Gastrocnemius medialis (tissue), 4 donors: ENCODE data around the gene SYNC. TPM values are rescaled to one million over a fixed set of nuclear protein-coding genes. Genes with fewer than 3 reads are reported as not detected.

Experiments
- ATAC-seq, 2 donors: fragments of 150-250 bp; one replicate each; pipeline ENCODE4 v1.9.1; 2016
- DNase-seq, 2 donors: peaks; one replicate each; pipeline ENCODE4 v3.0.0-alpha.2; 2019
- H3K27ac ChIP-seq, 4 donors: fragments of 200-600 bp; sonication (generic); 1 replicate in 1 of 4; 2 replicates in 3 of 4; pipeline ENCODE4 v1.5.1; 2016 to 2018; ENCODE audit warnings: mild to moderate bottlenecking in 2 of 4, moderate library complexity in 1 of 4
- H3K27me3 ChIP-seq, 3 donors: fragments of 200-600 bp; sonication (generic) in 2 of 3; 1 replicate in 1 of 3; 2 replicates in 2 of 3; pipeline versions ENCODE4 v1.5.1 to v1.6.0; 2016 to 2019; ENCODE audit warnings: mild to moderate bottlenecking in 1 of 3, moderate library complexity in 1 of 3
- H3K36me3 ChIP-seq, 2 donors: fragments of 200-600 bp; sonication (generic) in 1 of 2; one replicate each; pipeline ENCODE4 v1.5.1; 2017 to 2018
- H3K4me1 ChIP-seq, 2 donors: fragments of 200-600 bp; sonication (generic) in 1 of 2; one replicate each; pipeline ENCODE4 v1.5.1; 2016 to 2017; ENCODE audit warnings: mild to moderate bottlenecking in 2 of 2
- H3K4me3 ChIP-seq, 4 donors: fragments of 200-600 bp; sonication (generic) in 3 of 4; 1 replicate in 1 of 4; 2 replicates in 3 of 4; pipeline ENCODE4 v1.5.1; 2016 to 2019; ENCODE audit warnings: mild to moderate bottlenecking in 2 of 4
- H3K9me3 ChIP-seq, 3 donors: fragments of 200-600 bp; sonication (generic) in 2 of 3; 1 replicate in 1 of 3; 2 replicates in 2 of 3; pipeline ENCODE4 v1.5.1; 2016 to 2019
- POLR2A ChIP-seq, 2 donors: fragments of 450-650 bp; IDR thresholded peaks; one replicate each; pipeline ENCODE4 v1.6.1; 2017; ENCODE audit warnings: antibody characterized with exemption in 2 of 2, mild to moderate bottlenecking in 2 of 2, moderate library complexity in 2 of 2
- in situ Hi-C, 4 donors: fragments of 200-750 bp; cut with MboI; loops; one replicate each; pipeline versions ENCODE4 v1.15.0 to v1.8.0; 2017; ENCODE audit warnings: low sequenced_read_pairs in 4 of 4
- intact Hi-C: fragments of 100-400 bp; cut with DNase I; formaldehyde crosslinking; loops from one replicate; pipeline ENCODE4 v1.15.1; 2023; ENCODE audit warnings: low total_unique reads
- total RNA-seq, 4 donors: library from RNA; depleted of rRNA; stranded (reverse); fragments of >200 nt; gene quantifications; one replicate each; pipeline versions ENCODE4 v1.1.0 to v1.2.3, GENCODE V29; 2016
- TF ChIP-seq, protein P1 (sequence below), 5 experiments: fragments of 450-650 bp in 3 of 5; fragments of 200-600 bp in 2 of 5; sonication (generic) in 2 of 5; IDR thresholded peaks in 4 of 5; conservative IDR thresholded peaks in 1 of 5; 1 replicate in 4 of 5; 2 replicates in 1 of 5; pipeline ENCODE4 v1.5.1; 2016 to 2019; ENCODE audit warnings: antibody characterized with exemption in 5 of 5, mild to moderate bottlenecking in 3 of 5, moderate library complexity in 3 of 5

SYNC gene
- total RNA-seq, 4 donors from 2014 or later = 68.3 to 252 (median 158) TPM

DNA sequence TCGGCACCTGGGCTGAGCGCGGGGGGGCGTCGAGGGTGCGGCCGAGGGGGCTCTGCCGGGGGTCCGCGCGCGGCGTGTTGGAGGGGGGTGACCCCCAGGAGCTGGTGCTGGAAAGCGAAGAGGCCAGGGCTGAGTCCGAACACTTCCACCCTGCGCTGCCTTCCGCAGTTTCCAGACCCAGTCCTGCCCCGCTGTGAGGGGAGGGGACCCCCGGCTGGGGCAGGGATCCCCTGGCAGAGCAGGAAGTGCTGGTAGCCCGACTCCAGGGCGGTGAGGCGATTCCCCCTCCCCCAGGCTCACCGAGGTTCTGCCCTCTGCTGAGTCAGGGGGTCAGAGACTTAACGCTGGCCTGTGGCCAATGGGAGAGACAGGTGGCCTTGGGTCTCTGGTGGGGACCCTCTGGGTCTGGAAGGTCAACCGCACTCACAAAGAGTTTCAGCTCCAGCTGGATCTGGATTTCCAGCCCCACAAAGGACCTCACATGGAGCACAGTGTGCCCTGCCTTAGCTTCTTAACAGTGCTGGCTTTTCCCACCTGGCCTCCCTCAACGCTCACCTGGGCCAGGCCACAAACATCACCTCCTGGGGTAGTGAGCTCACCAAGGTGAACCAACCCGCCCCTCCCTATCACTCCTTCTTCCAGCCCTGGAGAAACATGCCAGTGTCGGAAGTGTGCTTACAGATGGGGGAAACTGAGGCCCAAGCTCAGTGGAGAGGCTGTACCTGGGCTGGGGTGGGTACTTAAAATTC is 39.8 kb upstream of the SYNC start:
- no peaks in the 10 kb centered on the region for H3K9me3 ChIP-seq
- ATAC-seq = peak; percentile 24 to 30
- H3K27ac ChIP-seq = peak overlapping the region; percentile 66 to 82 (median 77)
- TF ChIP-seq POLR2A (IDR thresholded peaks at IDR 0.05) = no peak
- TF ChIP-seq, protein P1, sequence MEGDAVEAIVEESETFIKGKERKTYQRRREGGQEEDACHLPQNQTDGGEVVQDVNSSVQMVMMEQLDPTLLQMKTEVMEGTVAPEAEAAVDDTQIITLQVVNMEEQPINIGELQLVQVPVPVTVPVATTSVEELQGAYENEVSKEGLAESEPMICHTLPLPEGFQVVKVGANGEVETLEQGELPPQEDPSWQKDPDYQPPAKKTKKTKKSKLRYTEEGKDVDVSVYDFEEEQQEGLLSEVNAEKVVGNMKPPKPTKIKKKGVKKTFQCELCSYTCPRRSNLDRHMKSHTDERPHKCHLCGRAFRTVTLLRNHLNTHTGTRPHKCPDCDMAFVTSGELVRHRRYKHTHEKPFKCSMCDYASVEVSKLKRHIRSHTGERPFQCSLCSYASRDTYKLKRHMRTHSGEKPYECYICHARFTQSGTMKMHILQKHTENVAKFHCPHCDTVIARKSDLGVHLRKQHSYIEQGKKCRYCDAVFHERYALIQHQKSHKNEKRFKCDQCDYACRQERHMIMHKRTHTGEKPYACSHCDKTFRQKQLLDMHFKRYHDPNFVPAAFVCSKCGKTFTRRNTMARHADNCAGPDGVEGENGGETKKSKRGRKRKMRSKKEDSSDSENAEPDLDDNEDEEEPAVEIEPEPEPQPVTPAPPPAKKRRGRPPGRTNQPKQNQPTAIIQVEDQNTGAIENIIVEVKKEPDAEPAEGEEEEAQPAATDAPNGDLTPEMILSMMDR (IDR thresholded peaks at IDR 0.05 in 4 of 5, conservative IDR thresholded peaks at IDR 0.05 in 1 of 5) = no peak
- no peaks in the 10 kb centered on the region for H3K36me3 ChIP-seq
- H3K27me3 ChIP-seq = no peaks in the 10 kb centered on the region
- peak overlapping the region; percentile 59 to 94 (median 64) for H3K4me3 ChIP-seq
- H3K4me1 ChIP-seq = peaks cover 6 to 16% of the 10 kb centered on the region in 2 donors
- in situ Hi-C loops = no loop called here
- DNase-seq = peak in 1 of 2 donors; percentile 19
- intact Hi-C loops = no loop called here

DNA sequence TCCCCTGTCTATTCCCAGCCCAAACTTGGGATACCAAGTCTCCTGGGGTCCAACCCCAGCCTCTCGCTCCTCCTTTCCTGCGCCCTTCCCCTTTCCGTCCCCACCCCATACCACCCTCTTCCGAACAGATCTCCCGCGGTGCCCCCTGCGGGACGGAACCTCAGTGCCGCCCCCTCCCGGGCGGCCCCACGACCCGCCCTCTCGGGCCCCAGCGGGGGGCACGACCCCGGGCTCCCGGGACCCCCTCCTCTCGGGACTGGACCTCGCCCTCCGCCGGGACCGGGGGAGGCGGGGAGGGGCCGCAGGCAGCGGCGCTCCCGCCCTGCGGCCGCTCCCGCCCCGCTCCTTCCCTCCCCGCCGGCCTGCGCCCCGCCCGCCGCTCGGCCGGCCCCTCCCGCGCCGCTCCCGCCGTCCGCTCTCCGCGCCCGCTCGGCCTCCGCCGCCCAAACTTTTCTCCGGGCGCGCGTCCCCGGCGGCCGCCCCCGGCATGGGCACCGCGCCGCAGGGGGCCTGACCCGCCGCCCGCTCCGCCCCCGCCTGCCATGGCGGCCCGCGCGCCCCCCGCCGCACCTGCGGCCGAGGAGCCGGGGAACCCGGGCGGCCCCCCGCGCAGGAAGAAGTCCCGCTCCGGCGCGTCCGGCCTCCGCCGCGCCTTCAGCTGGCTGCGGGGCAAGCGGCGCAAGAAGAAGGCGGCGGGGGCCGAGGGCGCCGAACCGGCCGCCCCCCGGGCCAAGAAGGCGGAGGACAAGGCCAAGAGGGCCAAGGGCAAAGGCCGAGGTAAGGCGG is 39.0 kb upstream of the SYNC start:
- H3K9me3 ChIP-seq = no peaks in the 10 kb centered on the region
- in situ Hi-C loops (no loop called here), intact Hi-C loops (loop anchor here (2.0 kb wide), 2 partner anchors 29 to 91 kb away; partner anchors contain the start of genes RBBP4 and ZBTB8OS)
- peaks cover 6 to 16% of the 10 kb centered on the region in 2 donors for H3K4me1 ChIP-seq
- H3K36me3 ChIP-seq = no peaks in the 10 kb centered on the region
- H3K27me3 ChIP-seq = no peaks in the 10 kb centered on the region
- peak overlapping the region; percentile 66 to 82 (median 77) for H3K27ac ChIP-seq
- TF ChIP-seq, protein P1 (IDR thresholded peaks at IDR 0.05 in 4 of 5, conservative IDR thresholded peaks at IDR 0.05 in 1 of 5) = peak; percentile 25 to 48 (median 37)
- TF ChIP-seq POLR2A (IDR thresholded peaks at IDR 0.05) = no peak
- H3K4me3 ChIP-seq = peak overlapping the region; percentile 59 to 94 (median 64)
- DNase-seq = no peak
- ATAC-seq = peak; percentile 67 to 69

DNA sequence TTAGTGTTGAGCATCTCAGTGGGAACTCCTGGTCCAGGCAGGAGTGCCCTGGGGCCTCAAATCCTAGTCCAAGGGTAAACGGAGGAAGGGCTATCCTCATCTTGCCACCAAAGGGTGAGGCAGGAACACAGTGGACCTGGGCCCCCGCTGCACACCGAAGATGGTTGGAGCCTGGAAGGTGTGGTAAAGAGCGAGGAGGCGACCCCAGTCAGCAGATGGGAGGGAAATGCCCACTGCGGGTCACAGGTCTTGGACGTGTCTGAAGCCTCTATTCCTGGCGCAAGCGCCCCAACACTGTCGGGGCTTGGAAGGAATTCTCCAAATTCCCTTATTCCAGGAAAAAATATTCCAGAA is 38.5 kb upstream of the SYNC start:
- TF ChIP-seq, protein P1 (IDR thresholded peaks at IDR 0.05 in 4 of 5, conservative IDR thresholded peaks at IDR 0.05 in 1 of 5) = no peak
- TF ChIP-seq POLR2A (IDR thresholded peaks at IDR 0.05) = no peak
- intact Hi-C loops (loop anchor here (2.0 kb wide), 2 partner anchors 28 to 90 kb away; partner anchors contain the start of genes RBBP4 and ZBTB8OS), in situ Hi-C loops (no loop called here)
- H3K27ac ChIP-seq = peak overlapping the region in 3 of 4 donors; percentile 57 to 62 (median 61)
- H3K9me3 ChIP-seq = no peaks in the 10 kb centered on the region
- no peaks in the 10 kb centered on the region for H3K27me3 ChIP-seq
- ATAC-seq (peak in 1 of 2 donors; percentile 17), DNase-seq (no peak)
- H3K36me3 ChIP-seq = no peaks in the 10 kb centered on the region
- H3K4me1 ChIP-seq = peaks cover 6 to 16% of the 10 kb centered on the region in 2 donors
- peak overlapping the region; percentile 55 to 78 (median 64) for H3K4me3 ChIP-seq

DNA sequence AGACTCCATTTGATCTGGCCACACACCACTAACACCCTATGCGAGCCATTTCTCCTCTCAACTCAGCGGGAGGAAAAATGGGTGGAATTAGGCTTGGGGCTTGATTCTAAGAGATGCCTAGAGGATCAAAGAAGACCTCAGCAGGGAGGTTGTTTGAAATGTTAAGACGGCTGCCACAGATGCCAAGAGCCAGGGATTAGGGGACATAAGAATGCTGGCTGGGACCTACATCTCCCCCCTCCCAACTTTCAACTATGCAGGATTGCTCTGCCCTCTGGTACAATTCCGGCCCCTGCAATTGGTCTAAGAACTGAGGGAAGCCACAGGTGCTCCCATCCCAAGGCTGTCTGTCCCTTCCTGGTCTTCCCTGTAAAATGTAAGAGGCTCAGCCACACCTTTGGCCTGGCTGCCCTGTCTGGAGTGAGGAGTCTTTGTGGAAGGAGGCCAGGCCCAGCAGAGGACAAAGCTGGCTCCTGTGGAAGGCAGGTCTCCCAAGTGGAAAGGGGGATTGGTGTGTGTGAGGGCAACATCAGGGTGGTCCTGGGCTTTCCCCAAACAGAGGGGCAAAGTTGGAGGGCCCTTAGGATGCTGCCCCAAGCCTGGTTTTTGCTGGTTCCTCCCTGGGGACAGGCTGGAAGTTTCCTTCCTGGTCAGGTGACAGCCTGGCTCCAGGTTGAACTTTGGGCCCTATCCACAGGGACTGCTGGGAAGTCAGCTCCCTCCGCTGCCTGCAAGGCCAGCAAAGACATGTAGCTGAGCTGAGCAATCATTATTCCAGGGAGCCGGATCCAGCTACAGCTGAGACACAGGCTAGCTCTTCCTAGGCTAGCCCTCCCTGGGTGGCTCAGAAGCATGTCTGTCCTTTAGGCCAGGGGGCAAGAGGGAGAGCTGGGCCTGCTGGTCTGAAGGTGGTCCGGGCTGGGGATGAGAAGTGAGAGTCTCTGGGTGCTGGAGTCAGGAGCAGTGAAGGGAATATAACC is 34.5 kb upstream of the SYNC start:
- in situ Hi-C loops = no loop called here
- Histone ChIP-seq H3K27ac (no peak overlapping the region), H3K27me3 (no peaks in the 10 kb centered on the region), H3K4me3 (no peak overlapping the region), H3K4me1 (peaks cover 6 to 7% of the 10 kb centered on the region in 2 donors), H3K9me3 (no peaks in the 10 kb centered on the region), H3K36me3 (no peaks in the 10 kb centered on the region)
- intact Hi-C loops = no loop called here
- no peak for DNase-seq
- ATAC-seq = no peak
- no peak for TF ChIP-seq POLR2A (IDR thresholded peaks at IDR 0.05)
- TF ChIP-seq, protein P1 (IDR thresholded peaks at IDR 0.05 in 4 of 5, conservative IDR thresholded peaks at IDR 0.05 in 1 of 5) = no peak
